ENCODE results near the gene SUCLG1.

Gene SUCLG1

DNA sequence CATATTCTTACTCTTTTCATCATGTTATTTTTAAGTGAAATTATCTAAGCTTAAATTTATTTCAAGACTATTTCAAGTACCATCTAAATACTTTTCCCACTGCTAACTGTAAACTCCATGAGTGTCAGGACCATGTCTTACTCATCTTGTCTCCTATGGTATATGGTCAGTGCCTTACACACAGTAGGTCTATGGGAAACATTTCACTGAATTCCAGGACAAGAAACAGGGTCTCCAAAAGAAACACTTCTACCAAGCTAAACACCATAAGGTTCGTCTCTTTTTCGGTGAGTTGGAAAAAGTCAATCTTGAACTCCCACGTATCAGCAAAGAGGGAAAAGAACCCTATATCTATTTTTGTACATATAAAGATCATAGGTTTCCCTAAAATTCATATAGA is 6.5 kb downstream of the SUCLG1 start:
- peaks cover 50% of the 10 kb centered on the region for H3K79me2 ChIP-seq
- H3K4me2 ChIP-seq (ENCODE audit: low read length), result no peak overlapping the region
- no peak overlapping the region for H3K27ac ChIP-seq
- no peaks in the 10 kb centered on the region for H3K9me3 ChIP-seq (ENCODE audit: control insufficient read depth, low read length)
- H3K9ac ChIP-seq, result no peak overlapping the region
- TF ChIP-seq, protein P1, sequence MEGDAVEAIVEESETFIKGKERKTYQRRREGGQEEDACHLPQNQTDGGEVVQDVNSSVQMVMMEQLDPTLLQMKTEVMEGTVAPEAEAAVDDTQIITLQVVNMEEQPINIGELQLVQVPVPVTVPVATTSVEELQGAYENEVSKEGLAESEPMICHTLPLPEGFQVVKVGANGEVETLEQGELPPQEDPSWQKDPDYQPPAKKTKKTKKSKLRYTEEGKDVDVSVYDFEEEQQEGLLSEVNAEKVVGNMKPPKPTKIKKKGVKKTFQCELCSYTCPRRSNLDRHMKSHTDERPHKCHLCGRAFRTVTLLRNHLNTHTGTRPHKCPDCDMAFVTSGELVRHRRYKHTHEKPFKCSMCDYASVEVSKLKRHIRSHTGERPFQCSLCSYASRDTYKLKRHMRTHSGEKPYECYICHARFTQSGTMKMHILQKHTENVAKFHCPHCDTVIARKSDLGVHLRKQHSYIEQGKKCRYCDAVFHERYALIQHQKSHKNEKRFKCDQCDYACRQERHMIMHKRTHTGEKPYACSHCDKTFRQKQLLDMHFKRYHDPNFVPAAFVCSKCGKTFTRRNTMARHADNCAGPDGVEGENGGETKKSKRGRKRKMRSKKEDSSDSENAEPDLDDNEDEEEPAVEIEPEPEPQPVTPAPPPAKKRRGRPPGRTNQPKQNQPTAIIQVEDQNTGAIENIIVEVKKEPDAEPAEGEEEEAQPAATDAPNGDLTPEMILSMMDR (IDR thresholded peaks at IDR 0.05), result no peak
- H3K36me3 ChIP-seq (ENCODE audit: control insufficient read depth, insufficient read depth, low read length), result no peaks in the 10 kb centered on the region
- H3K4me1 ChIP-seq, result peaks cover 28% of the 10 kb centered on the region
- H3K4me3 ChIP-seq (ENCODE audit: low read depth, low read length), result no peak overlapping the region
- H3K27me3 ChIP-seq (ENCODE audit: control insufficient read depth, insufficient read depth, low read length), result no peaks in the 10 kb centered on the region
- no peak overlapping the region for H2AFZ ChIP-seq

DNA sequence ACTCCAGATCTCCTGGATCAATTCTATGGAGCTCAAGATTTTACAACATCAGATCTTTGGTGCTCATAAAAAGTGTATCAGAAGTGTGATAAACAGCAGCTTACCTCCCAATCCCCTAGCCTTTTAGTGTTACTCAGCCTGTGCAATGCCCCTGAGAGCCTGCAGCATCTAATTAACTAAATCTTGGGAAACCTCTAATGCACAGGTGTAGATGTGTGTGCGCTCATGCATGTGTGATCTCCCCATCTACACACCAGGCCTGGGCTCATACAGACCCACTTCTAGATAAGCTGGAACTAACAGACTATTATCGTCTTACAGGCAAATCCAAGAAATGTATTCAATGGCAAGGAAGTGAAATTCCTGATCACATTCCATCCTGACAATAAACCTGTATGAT is 7.5 kb downstream of the SUCLG1 start:
- TF ChIP-seq, protein P1 (IDR thresholded peaks at IDR 0.05), result no peak
- Histone ChIP-seq H3K79me2 (peaks cover 39% of the 10 kb centered on the region), H3K4me1 (peaks cover 21% of the 10 kb centered on the region), H3K9ac (no peak overlapping the region), H3K9me3 (ENCODE audit: control insufficient read depth, low read length) (no peaks in the 10 kb centered on the region), H3K27ac (no peak overlapping the region), H3K4me2 (ENCODE audit: low read length) (no peak overlapping the region), H2AFZ (no peak overlapping the region), H3K4me3 (ENCODE audit: low read depth, low read length) (no peak overlapping the region), H3K27me3 (ENCODE audit: control insufficient read depth, insufficient read depth, low read length) (no peaks in the 10 kb centered on the region), H3K36me3 (ENCODE audit: control insufficient read depth, insufficient read depth, low read length) (no peaks in the 10 kb centered on the region)

DNA sequence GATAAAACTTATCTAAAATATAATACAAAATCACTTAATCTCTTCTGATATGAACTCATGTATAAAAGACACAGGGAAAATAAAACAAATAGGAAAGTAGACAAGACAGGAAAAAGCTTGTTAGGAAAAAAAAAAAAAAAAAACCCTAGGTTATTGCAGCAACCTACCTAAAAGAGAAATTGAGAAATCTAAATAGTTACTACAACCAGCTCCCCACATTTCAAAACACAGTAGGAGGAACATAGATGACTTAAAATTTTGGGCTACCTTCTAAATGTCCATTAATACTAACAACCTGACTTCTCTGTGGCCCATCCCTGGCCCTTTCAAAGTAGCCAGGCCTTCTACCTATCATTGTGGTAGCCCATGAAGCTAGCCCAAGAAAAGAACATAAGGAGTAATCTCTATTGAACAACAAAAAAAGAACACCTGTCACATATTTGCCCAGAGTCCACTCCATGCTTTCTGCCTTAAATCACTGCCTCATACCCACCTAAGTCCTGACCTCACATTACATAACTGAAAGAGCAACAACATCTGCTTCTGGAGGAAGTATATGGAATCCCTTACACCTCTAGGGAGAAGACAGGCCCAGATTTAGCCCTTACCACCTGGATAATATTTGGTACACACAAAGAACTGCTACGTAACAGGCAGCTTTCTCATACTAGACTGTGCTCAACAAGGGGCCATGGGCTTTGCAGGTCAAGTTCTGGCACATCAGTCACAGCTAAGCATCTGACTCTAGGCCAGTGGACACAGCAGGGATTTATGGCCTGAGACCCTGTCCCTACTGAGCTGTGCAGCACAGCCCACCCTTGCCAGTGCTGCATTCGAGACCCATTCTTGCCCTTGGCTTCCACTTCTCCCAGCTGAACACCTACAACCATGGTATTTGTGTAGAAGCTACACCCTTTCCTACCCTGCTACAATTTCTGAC is 8.5 kb downstream of the SUCLG1 start:
- TF ChIP-seq, protein P1 (IDR thresholded peaks at IDR 0.05), result no peak
- Histone ChIP-seq H3K4me3 (ENCODE audit: low read depth, low read length) (peak overlapping the region; percentile 12), H3K9me3 (ENCODE audit: control insufficient read depth, low read length) (no peaks in the 10 kb centered on the region), H2AFZ (no peak overlapping the region), H3K36me3 (ENCODE audit: control insufficient read depth, insufficient read depth, low read length) (no peaks in the 10 kb centered on the region), H3K79me2 (peaks cover 36% of the 10 kb centered on the region), H3K27ac (no peak overlapping the region), H3K4me1 (peaks cover 21% of the 10 kb centered on the region), H3K4me2 (ENCODE audit: low read length) (no peak overlapping the region), H3K27me3 (ENCODE audit: control insufficient read depth, insufficient read depth, low read length) (no peaks in the 10 kb centered on the region), H3K9ac (no peak overlapping the region)

DNA sequence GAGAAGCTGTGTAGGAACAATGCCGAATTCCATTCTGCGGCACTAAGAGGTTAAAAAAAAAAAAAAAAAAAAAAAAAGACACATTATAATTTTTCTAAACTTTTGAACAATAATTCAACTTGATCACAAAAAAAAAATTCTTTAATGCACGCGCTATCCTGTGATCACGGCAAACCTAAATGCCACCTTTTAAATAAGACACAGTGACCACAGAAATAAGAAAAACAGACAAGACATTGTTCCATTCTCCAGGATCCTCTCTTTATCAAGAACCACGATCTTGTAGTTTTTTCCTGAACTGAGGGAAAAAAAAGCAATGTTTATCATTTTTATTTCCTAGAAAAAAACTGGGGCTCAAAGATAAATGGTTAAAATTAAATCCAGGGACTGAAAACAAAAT is 9.4 kb downstream of the SUCLG1 start:
- Histone ChIP-seq H3K4me2 (ENCODE audit: low read length) (no peak overlapping the region), H3K36me3 (ENCODE audit: control insufficient read depth, insufficient read depth, low read length) (no peaks in the 10 kb centered on the region), H3K27ac (no peak overlapping the region), H3K9ac (no peak overlapping the region), H2AFZ (no peak overlapping the region), H3K79me2 (peaks cover 30% of the 10 kb centered on the region), H3K4me3 (ENCODE audit: low read depth, low read length) (peak overlapping the region; percentile 12), H3K27me3 (ENCODE audit: control insufficient read depth, insufficient read depth, low read length) (no peaks in the 10 kb centered on the region), H3K4me1 (peaks cover 19% of the 10 kb centered on the region), H3K9me3 (ENCODE audit: control insufficient read depth, low read length) (no peaks in the 10 kb centered on the region)
- TF ChIP-seq, protein P1 (IDR thresholded peaks at IDR 0.05), result no peak
